HG03558 (cell line): ENCODE data around the gene KLHDC7B.
"Not testable (repeated sequence)": the region's sequence is repeated elsewhere in the genome, so short reads cannot be mapped to it uniquely, and the experiment has no call there.

Experiments
- ATAC-seq: cut with Tn5 transposase; IDR thresholded peaks from one replicate; pipeline ENCODE4 v1.9.1; 2021; ENCODE audit warnings: moderate number of reproducible peaks; ENCODE audit not compliant: unreplicated experiment; ENCODE audit errors: extremely low read depth

Gene KLHDC7B

DNA sequence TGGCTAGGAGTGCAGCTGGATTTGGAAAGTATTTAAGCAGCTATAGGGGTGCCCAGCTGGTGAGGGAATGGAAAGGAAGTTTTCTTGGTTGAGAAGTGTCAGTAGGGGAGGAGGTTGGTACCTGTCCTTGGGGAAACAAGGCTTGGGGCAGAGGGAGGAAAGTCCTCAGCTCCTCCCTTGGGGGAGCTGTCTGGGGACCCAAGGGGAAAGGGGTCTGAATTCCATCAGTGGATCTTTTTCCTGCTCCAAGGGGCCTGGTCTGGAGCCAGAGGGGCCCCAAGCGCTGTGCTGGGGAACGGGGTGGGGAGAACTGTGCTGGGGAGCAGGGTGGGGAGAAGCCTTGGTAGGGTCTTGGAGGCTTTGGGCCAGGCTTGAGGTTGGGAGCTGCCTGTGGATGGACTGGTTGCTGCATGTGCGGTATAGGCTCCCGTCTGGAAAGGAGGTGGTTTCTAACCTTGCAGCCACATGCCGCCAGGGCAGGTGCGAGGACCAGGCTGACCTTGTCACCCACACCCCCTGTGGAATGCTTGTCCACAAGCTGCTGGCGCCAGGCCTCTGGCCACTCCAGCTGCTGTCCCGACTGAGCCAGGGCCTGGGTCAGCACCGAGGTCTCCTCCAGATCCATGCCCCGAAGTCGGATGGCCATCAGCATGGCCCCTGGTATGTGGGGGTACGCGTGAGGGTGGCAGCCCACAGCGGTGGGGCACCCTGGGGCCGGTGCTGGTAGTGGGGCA is 16.9 kb upstream of the KLHDC7B start:
- no peak for ATAC-seq

DNA sequence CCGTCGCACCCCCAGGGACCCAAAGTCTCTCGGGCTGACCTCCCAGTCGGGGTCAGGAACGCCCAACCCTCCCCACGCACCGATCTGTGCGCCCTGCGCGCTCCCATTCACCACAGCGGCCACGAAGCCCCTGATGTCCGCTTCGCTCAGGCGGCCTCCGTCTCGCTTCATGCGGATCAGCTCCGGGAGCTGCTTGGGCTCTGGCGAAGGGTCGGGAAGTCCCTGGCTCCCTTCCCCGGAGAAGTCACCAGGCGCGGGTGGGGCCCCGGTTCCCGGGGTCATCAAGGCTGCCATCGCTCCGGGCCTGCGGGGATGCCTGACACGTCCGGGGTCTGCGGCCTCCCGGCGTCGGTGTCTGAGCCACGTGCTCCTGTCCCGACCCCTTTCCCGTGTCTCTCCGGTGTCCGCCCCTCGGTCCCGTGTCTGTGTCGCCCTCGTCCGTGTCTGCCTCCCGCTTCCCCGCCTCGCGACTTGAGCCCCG is 16.2 kb upstream of the KLHDC7B start:
- ATAC-seq: no peak

DNA sequence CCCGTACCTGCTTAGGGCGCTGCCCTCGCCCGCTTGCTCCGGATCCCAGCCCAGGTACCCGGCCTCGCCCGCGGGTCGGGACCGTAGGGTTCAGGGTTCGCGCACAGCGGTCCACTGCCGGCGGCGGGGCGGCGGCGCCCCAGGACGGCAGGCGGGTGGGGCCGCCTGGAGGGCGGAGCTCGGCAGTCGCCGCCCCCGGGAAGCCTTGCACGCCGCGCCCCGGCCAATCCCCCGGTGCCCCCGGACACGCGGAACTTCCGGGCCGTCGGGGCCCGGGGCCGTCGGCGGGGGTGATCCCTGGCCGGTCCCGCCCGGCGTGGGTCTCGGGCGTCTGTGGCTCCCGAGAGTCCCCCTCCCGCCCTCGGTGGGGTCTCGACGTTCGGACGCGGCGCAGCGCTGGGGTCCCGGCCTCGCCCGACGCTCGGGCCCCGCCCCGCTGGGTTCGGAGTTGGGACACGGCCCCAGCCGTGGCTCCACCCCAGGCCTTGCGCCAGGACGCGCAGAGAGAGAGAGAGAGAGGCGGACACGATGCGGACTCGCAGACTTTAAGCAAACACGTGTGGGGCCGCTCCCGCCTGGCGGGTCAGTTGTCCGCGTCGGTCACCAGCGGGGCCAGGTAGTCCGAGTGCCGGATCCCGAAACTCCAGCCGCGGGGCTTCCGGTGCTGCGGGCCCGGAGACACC is 15.7 kb upstream of the KLHDC7B start, which contains the start of gene TYMP:
TYMP (minus strand) TSS at position 116 of the 683 bp plus-strand sequence. CDS start 303 bp downstream, outside the sequence.
- ATAC-seq: no peak

DNA sequence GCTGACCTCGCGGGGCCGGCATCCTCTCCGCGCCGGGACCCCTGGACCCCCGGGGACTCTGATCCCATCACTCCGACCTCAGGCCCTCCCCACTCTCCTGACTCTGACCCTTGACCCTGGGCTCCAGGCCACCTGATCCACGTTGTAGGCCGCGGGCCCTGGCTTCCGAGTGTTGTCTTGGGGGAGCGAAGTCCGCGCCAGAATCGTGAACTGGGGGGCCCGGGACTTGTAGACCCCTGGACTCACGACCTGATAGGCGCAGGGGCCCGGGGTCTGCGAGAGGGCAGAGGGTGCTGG is 15.2 kb upstream of the KLHDC7B start:
- no peak for ATAC-seq

DNA sequence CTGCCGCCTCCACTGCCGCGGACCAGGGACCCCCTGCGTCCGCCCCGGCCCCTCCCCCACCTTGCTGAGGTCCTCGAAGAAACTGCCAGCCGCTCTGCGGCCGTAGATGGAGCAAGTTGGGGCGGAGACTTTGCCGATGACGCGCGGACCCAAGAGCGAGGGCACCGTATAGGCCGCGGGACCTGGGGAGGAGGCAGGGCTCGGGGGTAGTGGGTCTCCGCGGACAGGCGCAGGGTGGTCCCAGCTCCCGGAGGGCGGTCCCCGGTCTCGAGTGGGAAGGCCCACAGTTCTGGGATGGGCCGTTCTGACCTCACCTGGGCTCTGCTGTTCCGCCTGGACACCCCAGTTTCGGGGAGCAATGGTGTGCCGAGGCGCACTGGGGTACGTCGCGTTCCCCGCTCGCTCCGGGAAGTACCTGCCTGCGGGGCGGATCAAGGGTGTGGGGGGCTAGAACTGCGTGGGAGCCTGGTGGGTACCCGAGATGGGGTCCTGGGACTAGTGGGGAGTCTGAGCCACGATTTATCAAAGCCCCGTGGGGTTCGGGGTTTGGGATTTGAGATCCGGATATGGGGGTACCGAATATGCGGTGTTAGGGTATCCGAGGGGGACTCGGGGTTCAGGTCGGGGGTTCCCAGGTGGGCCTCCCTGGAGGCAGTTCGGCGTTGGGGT is 14.7 kb upstream of the KLHDC7B start:
- ATAC-seq: no peak

DNA sequence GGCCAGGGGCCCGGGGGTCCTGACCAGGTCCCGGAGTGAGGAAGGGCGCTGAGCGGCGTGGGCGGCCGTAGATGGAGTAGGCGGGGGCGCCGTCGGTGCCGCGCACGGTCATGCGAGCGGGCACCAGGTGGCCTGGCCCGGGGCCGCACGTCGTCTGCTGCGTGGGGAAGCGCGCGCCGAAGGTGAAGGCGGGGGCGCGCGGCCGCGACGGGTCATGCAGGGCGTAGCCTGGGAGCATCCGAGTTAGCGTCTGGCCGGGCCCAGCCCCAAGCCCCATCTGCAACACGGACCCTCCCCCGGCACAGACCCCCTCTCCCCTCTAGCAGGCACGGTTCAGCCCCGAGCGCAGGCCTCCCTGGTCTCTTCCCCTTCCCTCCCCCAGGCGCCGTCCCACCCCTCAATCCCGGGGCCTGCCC is 14.1 kb upstream of the KLHDC7B start:
- no peak for ATAC-seq

DNA sequence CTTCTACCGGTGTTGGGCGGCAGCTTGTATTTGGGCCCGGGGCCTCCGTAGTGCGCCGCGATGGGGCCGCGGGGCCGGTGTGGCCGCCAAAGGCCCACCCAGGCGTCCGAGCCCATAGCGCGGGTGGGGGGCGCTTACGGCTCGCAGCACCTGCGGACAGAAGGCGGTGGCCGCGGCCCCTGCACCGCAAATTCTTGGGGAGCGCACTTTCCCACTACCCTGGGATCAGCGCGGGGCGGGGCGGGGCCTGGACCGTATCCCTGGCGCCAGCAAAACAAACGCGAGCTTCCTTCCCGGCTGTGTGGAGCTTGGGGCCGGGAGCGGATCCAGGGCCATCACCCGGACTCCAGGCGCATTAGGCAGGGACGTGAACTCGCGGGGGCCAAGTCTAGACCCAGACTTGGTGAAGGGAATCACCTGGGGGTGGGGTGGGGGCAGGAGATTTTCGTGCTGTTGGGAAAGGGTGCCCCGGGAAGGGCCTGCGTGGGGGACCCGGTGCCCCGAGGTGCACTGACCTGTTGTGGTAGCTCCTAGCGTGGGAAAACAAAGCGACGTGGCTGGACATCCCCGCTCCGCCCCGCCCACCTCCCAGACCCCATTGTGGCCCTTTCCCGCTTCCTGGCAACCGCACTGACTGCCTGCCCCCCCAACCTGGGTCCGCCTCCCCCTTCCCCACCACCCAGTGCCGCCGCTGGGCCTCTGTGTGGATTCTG is 13.6 kb upstream of the KLHDC7B start:
- no peak for ATAC-seq

DNA sequence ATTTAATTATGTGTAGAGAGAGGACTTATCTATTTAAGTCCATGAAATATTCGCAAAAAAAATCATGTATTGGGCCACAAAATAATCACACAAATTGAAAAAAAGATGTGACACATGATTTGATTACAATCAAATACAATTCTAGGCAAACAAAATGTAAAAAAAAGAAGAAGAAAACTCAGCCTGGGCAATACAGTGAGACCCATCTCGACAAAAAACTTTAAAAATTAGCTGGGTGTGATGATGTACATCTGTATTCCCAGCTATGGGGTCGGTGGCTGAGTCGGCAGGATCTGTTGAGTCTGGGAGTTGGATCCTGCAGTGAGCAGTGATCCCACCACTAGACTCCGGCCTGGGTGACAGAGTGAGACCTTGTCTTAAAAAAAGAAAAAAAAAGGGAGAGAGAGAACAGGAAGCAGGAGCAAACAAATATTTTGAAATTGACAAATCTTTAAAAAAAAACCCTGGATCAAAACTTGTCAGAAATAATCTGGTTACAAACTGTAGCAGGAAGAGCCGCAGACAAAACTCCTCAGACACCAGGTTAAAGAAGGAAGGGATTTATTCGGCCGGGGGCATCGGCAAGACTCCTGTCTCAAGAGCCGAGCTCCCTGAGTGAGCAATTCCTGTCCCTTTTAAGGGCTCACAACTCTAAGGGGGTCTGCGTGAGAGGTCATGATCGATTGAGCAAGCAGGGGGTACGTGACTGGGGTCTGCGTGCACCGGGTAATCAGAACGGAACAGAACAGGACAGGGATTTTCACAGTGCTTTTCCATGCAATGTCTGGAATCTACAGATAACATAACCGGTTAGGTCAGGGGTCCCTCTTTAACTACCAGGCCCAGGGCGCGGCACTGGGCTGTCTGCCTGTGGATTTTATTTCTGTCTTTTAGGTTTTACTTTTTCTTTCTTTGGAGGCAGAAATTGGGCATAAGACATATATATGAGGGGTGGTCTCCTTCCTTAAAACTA is 12.6 kb upstream of the KLHDC7B start:
- no peak for ATAC-seq

DNA sequence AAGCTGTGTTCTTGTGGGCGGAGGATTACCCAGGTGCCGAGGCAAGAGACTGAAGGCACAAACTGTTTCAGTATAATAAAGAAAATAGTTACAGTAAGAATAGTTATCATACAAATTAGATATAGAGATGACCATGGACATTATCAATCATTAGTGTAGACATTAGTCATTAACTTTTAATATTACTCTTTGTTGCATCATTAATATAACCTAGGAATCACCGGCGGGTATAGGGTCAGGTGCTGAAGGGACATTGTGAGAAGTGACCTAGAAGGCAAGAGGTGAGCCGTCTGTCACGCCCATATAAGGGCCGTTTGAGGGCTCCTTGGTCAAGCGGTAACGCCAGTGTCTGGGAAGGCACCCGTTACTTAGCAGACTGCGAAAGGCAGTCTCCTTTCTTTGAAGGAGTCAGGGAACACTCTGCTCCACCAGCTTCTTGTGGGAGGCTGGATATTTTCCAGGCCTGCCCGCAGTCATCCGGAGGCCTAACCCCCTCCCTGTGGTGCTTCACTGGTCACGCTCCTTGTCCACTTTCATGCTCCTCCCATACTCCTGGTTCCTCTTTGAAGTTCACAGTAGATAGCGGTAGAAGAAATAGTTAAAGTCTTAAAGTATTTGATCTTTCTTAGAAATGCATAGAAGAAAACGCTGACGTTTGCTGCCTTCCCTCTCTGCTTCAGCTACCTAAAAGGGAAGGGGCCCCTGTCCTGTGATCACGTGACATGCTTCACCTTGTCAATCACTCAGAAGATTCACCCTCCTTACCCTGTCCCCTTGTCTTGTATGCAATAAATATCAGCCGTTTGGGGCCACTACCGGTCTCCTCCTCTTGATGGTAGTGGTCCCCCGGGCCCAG is 11.6 kb upstream of the KLHDC7B start:
- ATAC-seq: not testable (repeated sequence)

DNA sequence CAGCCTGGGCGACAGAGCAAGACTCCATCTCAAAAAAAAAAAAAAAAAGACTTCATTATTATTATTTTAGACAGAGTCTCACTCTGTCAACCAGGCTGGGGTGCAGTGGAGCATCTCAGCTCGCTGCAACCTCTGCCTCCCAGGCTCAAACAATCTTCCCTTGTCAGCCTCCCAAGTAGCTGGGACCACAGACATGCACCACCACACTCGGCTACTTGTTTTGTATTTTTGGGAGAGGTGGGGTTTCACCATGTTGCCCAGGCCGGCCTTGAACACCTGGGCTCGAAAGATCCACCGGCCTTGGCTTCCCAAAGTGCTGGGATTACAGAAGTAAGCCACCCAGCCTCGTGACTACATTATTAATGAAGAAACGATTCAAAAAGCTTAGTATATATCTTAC is 10.6 kb upstream of the KLHDC7B start:
- ATAC-seq: no peak

DNA sequence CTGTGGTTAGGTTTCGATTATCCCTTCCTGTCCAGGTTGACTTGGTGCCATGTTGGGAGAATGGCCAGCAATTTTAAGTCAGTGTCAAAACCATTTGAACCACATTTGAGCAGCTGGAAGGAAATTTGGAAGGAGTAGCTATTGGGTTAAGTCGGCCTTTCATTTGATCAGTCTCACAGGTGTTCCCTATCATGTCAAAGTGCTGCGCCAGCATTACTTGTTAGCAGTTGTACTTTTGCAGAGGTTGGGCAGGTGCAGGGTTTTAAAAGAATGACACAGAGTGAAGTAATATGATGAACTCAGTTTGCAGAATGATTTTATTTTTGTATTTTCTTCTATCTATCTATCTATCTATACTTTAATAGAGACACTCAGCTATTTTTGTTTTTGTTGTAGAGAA is 9.5 kb upstream of the KLHDC7B start:
- no peak for ATAC-seq

DNA sequence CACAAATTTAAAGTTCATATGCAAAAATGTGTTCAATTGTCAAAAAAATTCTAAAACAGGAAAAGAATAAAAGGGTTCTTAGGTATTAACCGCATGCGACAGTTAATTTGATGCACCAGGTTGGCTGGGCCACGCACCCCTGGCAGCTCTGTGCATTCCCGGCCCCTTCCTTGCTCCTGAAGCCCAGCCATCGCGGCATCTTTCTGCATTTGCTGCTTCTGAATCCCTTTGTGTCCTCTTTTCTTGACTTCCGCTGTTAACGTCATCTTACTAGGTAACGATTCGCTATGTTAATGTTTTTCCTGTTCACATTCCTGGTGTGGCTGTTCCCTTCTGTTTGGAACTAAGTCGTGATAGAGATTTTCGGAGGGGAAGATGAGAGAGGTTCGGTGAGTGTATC is 7.9 kb upstream of the KLHDC7B start:
- no peak for ATAC-seq

DNA sequence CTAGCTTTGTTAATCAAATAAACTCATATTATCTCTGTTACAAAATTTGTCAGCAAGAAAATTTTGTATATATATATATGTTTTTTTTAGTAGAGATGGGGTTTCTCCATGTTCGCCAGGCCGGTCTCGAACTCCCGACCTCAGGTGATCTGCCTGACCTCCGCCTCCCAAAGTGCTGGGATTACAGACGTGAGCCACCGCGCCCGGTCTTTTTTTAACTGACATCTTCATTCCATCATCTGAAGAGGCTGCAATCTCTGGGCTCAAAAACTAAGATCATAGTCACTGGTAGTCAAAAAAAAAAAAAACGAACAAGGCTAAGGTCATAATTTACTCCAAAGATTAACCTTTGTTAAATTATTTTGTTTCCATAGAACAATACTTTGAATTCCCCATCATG is 5.3 kb upstream of the KLHDC7B start:
- ATAC-seq: no peak

DNA sequence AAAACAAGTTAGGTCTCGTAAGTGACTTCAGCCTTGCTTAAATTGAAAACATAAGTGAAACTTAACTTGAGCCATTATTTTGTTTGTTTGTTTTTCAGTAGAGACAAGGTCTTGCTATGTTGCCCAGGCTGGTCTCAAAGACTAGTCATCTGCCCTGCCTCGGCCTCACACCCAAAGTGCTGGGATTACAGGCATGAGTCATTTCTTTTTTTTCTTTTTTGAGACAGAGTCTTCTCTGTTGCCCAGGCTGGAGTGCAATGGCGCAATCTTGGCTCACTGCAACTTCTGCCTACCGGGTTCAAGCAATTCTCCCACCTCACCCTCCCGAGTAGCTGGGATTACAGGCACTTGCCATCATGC is 4.1 kb upstream of the KLHDC7B start:
- not testable (repeated sequence) for ATAC-seq

DNA sequence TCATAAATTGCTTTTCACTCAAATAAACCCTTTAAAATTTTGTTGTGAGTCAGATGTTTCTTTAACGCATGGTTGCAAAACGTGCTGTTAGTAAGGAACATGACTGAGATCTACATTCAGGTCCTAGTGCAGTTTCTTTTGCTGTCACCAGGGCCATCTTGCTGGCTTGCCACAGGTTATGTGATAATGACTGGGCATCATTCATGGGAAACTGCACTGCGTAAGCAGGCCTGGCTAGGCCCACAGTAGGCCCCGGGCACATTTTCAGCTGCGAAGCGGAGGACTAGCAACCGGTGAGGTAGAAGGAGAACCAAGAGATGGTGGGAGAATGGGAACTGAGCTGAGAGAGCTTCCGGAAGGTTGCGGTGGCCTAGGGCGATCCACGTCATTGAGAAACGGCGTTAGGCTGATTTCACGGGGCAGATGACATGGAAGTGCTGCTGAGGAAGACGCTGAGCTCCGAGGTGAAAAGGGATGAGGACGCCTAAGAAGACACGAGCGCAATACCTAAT is 3.2 kb upstream of the KLHDC7B start:
- ATAC-seq: no peak

DNA sequence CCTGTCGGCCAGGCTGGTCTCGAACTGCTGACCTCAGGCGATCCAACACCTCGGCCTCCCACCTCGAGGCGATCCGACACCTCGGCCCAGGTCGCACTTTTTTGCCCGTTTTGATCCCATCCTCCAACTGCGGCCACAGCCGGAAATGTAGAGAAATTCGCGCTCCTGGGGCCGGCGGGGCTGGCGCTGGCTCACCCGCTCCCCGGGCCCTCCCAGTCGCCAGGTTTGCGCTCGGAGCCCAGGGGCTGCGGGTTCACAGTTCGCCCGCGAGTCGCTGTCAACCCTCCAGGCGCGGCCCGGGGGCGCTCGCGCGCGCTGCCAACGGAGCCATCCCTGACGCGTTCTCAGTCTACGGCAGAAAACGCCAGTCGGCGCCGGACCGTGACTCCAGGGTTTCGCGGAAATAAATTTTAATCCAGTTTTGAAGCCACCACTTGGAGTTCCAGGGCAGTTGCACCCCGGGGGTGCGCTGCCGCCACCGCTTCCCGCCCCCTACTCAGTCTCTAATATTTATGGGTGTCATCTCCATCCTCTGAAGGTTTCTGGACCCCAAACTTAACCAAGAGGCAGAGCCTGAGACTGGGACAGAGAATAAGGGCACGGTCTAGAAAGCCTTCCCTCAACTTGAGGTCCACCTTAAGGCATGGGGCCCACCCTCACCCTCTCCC is 1.5 kb upstream of the KLHDC7B start:
- ATAC-seq: no peak

DNA sequence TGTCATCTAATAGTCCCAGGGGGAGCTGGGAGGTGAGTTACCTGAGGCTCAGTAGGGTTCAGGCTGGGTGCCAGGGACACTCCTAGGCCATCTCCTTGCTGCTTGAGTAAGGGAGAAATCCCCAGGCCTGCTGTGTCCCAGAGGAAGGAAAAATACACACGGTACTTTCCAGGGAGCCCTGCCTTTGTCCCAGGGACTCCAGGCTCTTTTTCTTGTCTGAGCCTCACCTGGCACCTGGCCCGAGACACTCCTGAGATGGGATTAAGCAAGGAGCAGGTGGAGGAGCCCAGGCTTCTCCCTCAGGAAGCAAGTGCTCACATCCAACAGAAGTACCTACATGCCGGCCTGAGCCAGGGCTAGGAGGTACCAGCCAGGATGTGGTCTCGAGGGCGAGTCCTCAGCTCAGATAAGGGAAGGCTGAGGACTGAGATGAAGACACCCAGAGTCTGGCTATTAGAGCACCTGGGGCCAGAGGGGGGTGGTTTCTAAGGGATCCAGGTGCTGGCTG is 899 bp upstream of the KLHDC7B start:
- ATAC-seq: no peak
